Measurements from ENCODE around the gene KEAP1.
A peak's percentile ranks its signal among the peaks of the same experiment; 100 is the strongest.
"Not testable (repeated sequence)": the region's sequence is repeated elsewhere in the genome, so short reads cannot be mapped to it uniquely, and the experiment has no call there.

The KEAP1 gene

DNA sequence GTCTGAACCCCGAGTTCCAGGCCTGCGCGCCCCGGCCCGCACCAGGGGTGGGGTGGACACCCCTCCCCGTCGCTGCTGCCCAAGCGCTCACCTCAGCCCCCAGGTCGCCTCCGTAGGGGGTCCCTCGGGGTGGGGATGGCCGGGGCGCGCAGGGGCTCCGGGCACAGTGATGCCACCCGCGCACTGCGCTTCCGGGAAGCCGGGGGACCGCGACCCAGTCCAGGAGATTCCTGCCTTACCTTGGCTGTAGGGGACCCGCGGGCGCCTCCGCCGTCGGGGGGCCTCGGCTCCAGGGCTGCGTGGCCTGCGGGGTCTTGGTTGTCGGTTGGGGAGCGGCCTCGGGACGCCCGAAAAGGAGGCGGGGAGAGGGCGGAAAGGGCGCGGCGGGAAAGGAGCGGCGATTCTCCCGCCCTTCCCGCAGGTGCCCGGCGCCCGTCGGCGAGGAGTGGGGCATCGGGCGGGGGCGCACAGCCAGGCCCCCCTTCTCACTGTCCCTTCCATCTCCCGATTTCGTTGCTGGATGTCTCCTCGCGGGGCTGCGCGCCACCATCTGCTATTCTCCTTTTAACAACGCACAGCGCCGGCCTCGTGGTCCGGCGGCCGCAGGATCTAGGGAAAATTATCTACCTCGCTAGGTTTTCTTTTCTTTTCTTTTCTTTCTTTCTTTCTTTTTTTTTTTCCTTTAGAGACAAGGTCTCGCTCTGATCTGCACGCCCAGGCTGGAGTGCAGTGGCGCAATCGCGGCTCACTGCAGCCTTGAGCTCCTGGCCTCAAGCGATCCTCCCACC, at the start of gene KEAP1:
KEAP1 (minus strand) TSS at position 355 of the 788 bp plus-strand sequence. CDS start 3,323 bp downstream, outside the sequence.
- Histone ChIP-seq H3K27ac (ENCODE audit: low read depth in 2 of 2, low read length in 2 of 2) (peak within 1 kb of the TSS; percentile 95), H3K9ac (ENCODE audit: low read depth in 1 of 2, low read length in 2 of 2) (peak within 1 kb of the TSS; percentile 89 to 99), H3K9me3 (ENCODE audit: control insufficient read depth in 2 of 2, low read length in 2 of 2) (no peaks in the 10 kb centered on the region), H3K4me1 (ENCODE audit: control insufficient read depth in 2 of 2, insufficient read depth in 2 of 2, low read length in 2 of 2) (peaks cover 11 to 18% of the 10 kb centered on the region in 2 donors), H3K4me3 (ENCODE audit: low read length in 2 of 2) (peak within 1 kb of the TSS; percentile 88 to 91), H3K36me3 (ENCODE audit: control insufficient read depth in 2 of 2, insufficient read depth in 2 of 2, low read length in 2 of 2) (peaks cover 8 to 9% of the 10 kb centered on the region in 2 donors), H3K27me3 (ENCODE audit: control insufficient read depth in 2 of 2, insufficient read depth in 2 of 2, low read length in 2 of 2) (no peaks in the 10 kb centered on the region)

DNA sequence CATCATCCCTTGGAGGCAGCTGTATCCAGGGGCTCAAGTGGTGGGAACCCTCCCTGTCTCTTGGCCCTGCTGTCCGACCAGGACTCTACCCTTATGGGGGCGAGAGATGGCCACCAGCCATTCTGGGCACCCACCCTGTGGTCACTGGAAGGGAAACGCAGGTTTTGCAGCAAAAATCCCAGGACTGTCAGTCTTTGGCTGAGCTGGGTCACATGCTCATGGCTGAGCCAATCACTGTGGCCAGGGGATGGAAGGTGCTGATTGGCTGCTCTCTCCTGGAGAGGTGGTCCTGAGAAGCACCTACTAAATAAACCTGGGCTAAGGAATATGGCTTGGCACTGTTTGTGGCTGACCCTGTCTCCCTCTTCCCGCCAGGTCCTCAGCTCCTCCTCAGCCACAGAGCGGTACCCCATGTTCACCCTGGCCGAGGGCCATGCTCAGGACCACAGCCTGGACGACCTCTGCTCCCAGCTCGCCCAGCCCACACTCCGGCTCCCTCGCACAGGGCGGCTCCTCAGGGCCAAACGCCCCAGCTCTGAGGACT, 49.4 kb upstream of the KEAP1 start:
- H3K4me1 ChIP-seq (ENCODE audit: control insufficient read depth in 2 of 2, insufficient read depth in 2 of 2, low read length in 2 of 2), result peaks cover 16 to 29% of the 10 kb centered on the region in 2 donors
- no peaks in the 10 kb centered on the region for H3K9me3 ChIP-seq (ENCODE audit: control insufficient read depth in 2 of 2, low read length in 2 of 2)
- H3K27me3 ChIP-seq (ENCODE audit: control insufficient read depth in 2 of 2, insufficient read depth in 2 of 2, low read length in 2 of 2), result no peaks in the 10 kb centered on the region
- H3K4me3 ChIP-seq (ENCODE audit: low read length in 2 of 2), result no peak overlapping the region
- H3K36me3 ChIP-seq (ENCODE audit: control insufficient read depth in 2 of 2, insufficient read depth in 2 of 2, low read length in 2 of 2), result peaks cover 49 to 55% of the 10 kb centered on the region in 2 donors
- H3K9ac ChIP-seq (ENCODE audit: low read depth in 1 of 2, low read length in 2 of 2), result no peak overlapping the region
- H3K27ac ChIP-seq (ENCODE audit: low read depth in 2 of 2, low read length in 2 of 2), result peak overlapping the region in 1 of 2 donors; percentile 71

DNA sequence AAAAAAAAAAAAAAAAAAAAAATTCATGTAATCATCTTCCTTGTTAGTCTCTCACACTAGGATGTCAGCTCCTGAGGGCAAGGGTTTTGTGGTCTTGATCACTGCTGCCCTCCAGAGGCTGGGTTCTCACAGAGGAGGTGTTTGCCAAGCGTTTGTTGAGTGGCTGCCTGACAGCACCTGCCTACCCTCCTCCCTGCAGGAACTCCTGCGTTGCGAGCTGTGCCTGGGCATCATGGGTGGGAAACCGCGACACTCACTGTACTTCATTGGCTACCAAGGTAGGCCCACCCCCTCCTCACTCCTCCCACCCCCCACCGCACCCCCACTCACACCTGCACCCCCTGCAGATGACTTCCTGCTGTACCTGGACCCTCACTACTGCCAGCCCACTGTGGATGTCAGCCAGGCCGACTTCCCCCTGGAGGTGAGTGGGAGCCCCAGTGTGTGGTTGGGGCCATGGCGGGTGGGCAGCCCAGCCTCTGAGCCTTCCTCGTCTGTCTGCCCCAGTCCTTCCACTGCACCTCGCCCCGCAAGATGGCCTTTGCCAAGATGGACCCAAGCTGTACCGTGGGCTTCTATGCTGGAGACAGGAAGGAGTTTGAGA, 48.6 kb upstream of the KEAP1 start:
- Histone ChIP-seq H3K9ac (ENCODE audit: low read depth in 1 of 2, low read length in 2 of 2) (no peak overlapping the region), H3K36me3 (ENCODE audit: control insufficient read depth in 2 of 2, insufficient read depth in 2 of 2, low read length in 2 of 2) (peaks cover 48 to 56% of the 10 kb centered on the region in 2 donors), H3K9me3 (ENCODE audit: control insufficient read depth in 2 of 2, low read length in 2 of 2) (no peaks in the 10 kb centered on the region), H3K4me3 (ENCODE audit: low read length in 2 of 2) (no peak overlapping the region), H3K4me1 (ENCODE audit: control insufficient read depth in 2 of 2, insufficient read depth in 2 of 2, low read length in 2 of 2) (peaks cover 16 to 29% of the 10 kb centered on the region in 2 donors), H3K27ac (ENCODE audit: low read depth in 2 of 2, low read length in 2 of 2) (no peak overlapping the region), H3K27me3 (ENCODE audit: control insufficient read depth in 2 of 2, insufficient read depth in 2 of 2, low read length in 2 of 2) (no peaks in the 10 kb centered on the region)

DNA sequence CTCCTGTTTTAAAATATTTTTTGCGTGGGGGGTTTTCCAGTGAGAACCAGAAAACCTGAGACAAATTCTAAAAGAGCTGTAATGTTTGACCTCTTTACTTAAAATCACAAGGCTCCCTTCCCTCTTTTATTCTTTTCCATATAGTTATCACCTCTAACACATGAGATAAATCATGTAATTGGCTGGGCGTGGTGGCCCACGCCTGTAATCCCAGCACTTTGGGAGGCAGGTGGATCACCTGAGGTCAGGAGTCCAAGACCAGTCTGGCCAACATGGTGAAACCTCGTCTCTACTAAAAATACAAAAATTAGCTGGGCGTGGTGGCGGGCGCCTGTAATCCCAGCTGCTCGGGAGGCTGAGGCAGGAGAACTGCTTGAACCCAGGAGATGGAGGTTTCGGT, 47.9 kb upstream of the KEAP1 start:
- H3K4me3 ChIP-seq (ENCODE audit: low read length in 2 of 2); H3K9me3 ChIP-seq (ENCODE audit: control insufficient read depth in 2 of 2, low read length in 2 of 2); H3K9ac ChIP-seq (ENCODE audit: low read depth in 1 of 2, low read length in 2 of 2); H3K27me3 ChIP-seq (ENCODE audit: control insufficient read depth in 2 of 2, insufficient read depth in 2 of 2, low read length in 2 of 2): not testable (repeated sequence)
- Histone ChIP-seq H3K4me1 (ENCODE audit: control insufficient read depth in 2 of 2, insufficient read depth in 2 of 2, low read length in 2 of 2) (peaks cover 16 to 29% of the 10 kb centered on the region in 2 donors), H3K27ac (ENCODE audit: low read depth in 2 of 2, low read length in 2 of 2) (peak overlapping the region in 1 of 2 donors; percentile 61), H3K36me3 (ENCODE audit: control insufficient read depth in 2 of 2, insufficient read depth in 2 of 2, low read length in 2 of 2) (peaks cover 52 to 55% of the 10 kb centered on the region in 2 donors)

DNA sequence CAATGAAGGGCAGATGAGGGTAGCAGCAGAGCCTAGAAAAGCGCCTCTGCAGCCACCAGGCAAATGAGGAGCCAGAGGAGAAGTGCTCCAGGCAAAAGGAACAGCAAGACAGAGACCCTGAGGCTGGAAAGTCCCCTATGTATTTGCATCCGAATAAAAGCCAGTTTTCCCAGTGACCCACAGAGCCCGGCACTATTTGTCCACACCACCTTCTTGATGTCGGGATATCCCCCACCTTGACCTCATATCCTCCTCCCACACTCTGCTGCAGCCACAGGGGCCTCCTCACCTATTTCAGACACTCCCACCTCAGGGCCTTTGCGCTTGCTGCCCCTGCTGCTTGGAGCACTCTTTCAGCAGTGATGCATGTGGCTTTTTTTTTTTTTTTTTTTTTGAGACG, 47.2 kb upstream of the KEAP1 start:
- Histone ChIP-seq H3K27ac (ENCODE audit: low read depth in 2 of 2, low read length in 2 of 2) (peak overlapping the region in 1 of 2 donors; percentile 61), H3K27me3 (ENCODE audit: control insufficient read depth in 2 of 2, insufficient read depth in 2 of 2, low read length in 2 of 2) (no peaks in the 10 kb centered on the region), H3K4me1 (ENCODE audit: control insufficient read depth in 2 of 2, insufficient read depth in 2 of 2, low read length in 2 of 2) (peaks cover 20 to 29% of the 10 kb centered on the region in 2 donors), H3K4me3 (ENCODE audit: low read length in 2 of 2) (no peak overlapping the region), H3K9me3 (ENCODE audit: control insufficient read depth in 2 of 2, low read length in 2 of 2) (no peaks in the 10 kb centered on the region), H3K9ac (ENCODE audit: low read depth in 1 of 2, low read length in 2 of 2) (no peak overlapping the region), H3K36me3 (ENCODE audit: control insufficient read depth in 2 of 2, insufficient read depth in 2 of 2, low read length in 2 of 2) (peaks cover 48 to 52% of the 10 kb centered on the region in 2 donors)

DNA sequence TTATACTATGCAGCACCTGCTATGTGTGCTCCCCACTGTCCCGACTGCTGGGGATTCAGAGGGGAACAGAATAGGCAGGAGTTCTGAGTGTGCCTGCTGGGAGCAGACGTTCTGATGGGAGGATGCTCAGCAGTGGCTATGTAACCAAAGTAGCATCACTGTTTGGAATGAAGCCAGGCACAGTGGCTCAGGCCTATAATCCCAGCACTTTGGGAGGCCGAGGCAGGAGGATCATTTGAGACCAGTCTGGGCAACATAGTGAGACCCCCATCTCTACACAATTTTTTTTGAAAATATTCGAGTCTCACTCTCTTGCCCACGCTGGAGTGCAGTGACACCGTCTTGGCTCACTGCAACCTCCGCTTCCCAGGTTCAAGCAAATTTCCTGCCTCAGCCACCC, 46.6 kb upstream of the KEAP1 start:
- Histone ChIP-seq H3K9me3 (ENCODE audit: control insufficient read depth in 2 of 2, low read length in 2 of 2) (no peaks in the 10 kb centered on the region), H3K27me3 (ENCODE audit: control insufficient read depth in 2 of 2, insufficient read depth in 2 of 2, low read length in 2 of 2) (no peaks in the 10 kb centered on the region), H3K4me3 (ENCODE audit: low read length in 2 of 2) (no peak overlapping the region), H3K36me3 (ENCODE audit: control insufficient read depth in 2 of 2, insufficient read depth in 2 of 2, low read length in 2 of 2) (peaks cover 46% of the 10 kb centered on the region in 2 donors), H3K9ac (ENCODE audit: low read depth in 1 of 2, low read length in 2 of 2) (no peak overlapping the region), H3K27ac (ENCODE audit: low read depth in 2 of 2, low read length in 2 of 2) (no peak overlapping the region), H3K4me1 (ENCODE audit: control insufficient read depth in 2 of 2, insufficient read depth in 2 of 2, low read length in 2 of 2) (peaks cover 24 to 34% of the 10 kb centered on the region in 2 donors)

DNA sequence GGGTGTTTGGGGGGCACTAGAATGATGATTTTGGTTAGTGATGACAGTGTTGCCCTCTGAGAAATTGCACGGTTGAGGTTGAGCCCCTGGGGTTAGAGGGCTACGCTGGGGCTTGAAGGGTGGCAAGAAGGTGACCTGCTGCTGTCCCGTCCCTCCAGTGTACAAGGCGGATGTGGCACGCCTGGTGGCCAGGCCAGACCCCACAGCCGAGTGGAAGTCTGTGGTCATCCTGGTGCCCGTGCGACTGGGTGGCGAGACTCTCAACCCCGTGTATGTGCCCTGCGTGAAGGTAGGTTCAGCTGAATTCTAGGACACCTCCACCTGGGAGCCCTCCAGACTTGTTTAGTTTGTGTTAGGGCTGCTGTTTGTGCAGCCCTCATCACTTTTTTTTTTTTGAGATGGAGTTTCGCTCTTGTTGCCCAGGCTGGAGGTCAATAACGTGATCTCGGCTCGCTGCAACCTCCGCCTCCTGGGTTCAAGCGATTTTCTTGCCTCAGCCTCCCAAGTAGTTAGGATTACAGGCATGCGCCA, 45.7 kb upstream of the KEAP1 start:
- Histone ChIP-seq H3K27ac (ENCODE audit: low read depth in 2 of 2, low read length in 2 of 2) (no peak overlapping the region), H3K4me1 (ENCODE audit: control insufficient read depth in 2 of 2, insufficient read depth in 2 of 2, low read length in 2 of 2) (peaks cover 29 to 32% of the 10 kb centered on the region in 2 donors), H3K4me3 (ENCODE audit: low read length in 2 of 2) (no peak overlapping the region), H3K9ac (ENCODE audit: low read depth in 1 of 2, low read length in 2 of 2) (no peak overlapping the region), H3K36me3 (ENCODE audit: control insufficient read depth in 2 of 2, insufficient read depth in 2 of 2, low read length in 2 of 2) (peaks cover 38 to 42% of the 10 kb centered on the region in 2 donors), H3K27me3 (ENCODE audit: control insufficient read depth in 2 of 2, insufficient read depth in 2 of 2, low read length in 2 of 2) (no peaks in the 10 kb centered on the region), H3K9me3 (ENCODE audit: control insufficient read depth in 2 of 2, low read length in 2 of 2) (no peaks in the 10 kb centered on the region)

DNA sequence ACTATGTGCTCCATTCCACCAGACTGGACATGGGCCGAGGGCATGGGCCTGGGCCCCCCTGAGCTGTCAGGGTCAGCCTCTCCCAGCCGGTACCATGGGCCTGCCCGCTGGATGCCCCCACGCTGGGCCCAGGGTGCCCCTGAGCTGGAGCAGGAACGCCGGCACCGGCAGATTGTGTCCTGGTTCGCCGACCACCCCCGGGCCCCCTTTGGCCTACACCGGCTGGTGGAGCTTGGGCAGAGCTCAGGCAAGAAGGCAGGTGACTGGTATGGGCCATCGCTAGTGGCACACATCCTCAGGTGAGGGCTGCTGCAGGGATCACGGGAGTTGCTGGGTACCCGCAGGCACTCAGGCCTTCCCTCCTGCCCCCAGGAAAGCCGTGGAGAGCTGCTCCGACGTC, 43.7 kb upstream of the KEAP1 start:
- H3K27ac ChIP-seq (ENCODE audit: low read depth in 2 of 2, low read length in 2 of 2), result no peak overlapping the region
- H3K9ac ChIP-seq (ENCODE audit: low read depth in 1 of 2, low read length in 2 of 2), result no peak overlapping the region
- peaks cover 21 to 23% of the 10 kb centered on the region in 2 donors for H3K36me3 ChIP-seq (ENCODE audit: control insufficient read depth in 2 of 2, insufficient read depth in 2 of 2, low read length in 2 of 2)
- H3K4me1 ChIP-seq (ENCODE audit: control insufficient read depth in 2 of 2, insufficient read depth in 2 of 2, low read length in 2 of 2), result peaks cover 13 to 24% of the 10 kb centered on the region in 2 donors
- H3K27me3 ChIP-seq (ENCODE audit: control insufficient read depth in 2 of 2, insufficient read depth in 2 of 2, low read length in 2 of 2), result no peaks in the 10 kb centered on the region
- H3K9me3 ChIP-seq (ENCODE audit: control insufficient read depth in 2 of 2, low read length in 2 of 2), result no peaks in the 10 kb centered on the region
- H3K4me3 ChIP-seq (ENCODE audit: low read length in 2 of 2), result no peak overlapping the region

DNA sequence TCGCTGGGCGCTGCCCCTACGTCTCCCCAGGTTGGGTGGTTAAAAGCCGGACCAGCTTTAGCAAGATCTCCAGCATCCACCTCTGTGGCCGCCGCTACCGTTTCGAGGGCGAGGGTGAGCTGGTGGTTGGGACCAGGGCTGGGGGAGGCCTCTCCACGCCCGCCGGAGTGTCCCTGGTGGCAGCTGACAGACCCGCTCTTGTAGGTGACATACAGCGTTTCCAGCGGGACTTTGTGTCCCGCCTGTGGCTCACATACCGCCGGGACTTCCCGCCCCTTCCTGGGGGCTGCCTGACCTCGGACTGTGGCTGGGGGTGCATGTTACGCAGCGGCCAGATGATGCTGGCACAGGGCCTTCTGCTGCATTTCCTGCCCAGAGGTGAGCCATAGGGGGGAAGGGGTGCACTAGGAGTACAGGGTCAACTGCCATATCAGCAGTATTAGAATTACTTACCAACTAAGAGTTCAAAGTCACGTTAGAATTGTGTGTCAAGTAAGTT, 41.6 kb upstream of the KEAP1 start:
- Histone ChIP-seq H3K27ac (ENCODE audit: low read depth in 2 of 2, low read length in 2 of 2) (peak overlapping the region; percentile 82 to 88), H3K36me3 (ENCODE audit: control insufficient read depth in 2 of 2, insufficient read depth in 2 of 2, low read length in 2 of 2) (peaks cover 17% of the 10 kb centered on the region in 2 donors), H3K4me1 (ENCODE audit: control insufficient read depth in 2 of 2, insufficient read depth in 2 of 2, low read length in 2 of 2) (peaks cover 9 to 17% of the 10 kb centered on the region in 2 donors), H3K4me3 (ENCODE audit: low read length in 2 of 2) (peak overlapping the region; percentile 71 to 83), H3K9ac (ENCODE audit: low read depth in 1 of 2, low read length in 2 of 2) (peak overlapping the region; percentile 68 to 98), H3K9me3 (ENCODE audit: control insufficient read depth in 2 of 2, low read length in 2 of 2) (no peaks in the 10 kb centered on the region), H3K27me3 (ENCODE audit: control insufficient read depth in 2 of 2, insufficient read depth in 2 of 2, low read length in 2 of 2) (peaks cover 0 to 2% of the 10 kb centered on the region in 2 donors)

Measured in mucosa of rectum (tissue), 2 donors.